Loucy (cell line): Measurements from ENCODE around the gene GPR52.

Experiments
- H2AFZ ChIP-seq: fragments of 200-600 bp; sonication (generic); 2 replicates; pipeline ENCODE4 v1.6.0; 2016; ENCODE audit warnings: antibody characterized with exemption, mild to moderate bottlenecking, low read length, moderate library complexity
- H3F3A ChIP-seq: fragments of 200-600 bp; 2 replicates; pipeline ENCODE4 v1.6.0; 2016; ENCODE audit warnings: antibody characterized with exemption, low read depth, mild to moderate bottlenecking
- H3K27me3 ChIP-seq: fragments of 200-600 bp; sonication (generic); 2 replicates; pipeline ENCODE4 v1.6.1; 2014; ENCODE audit warnings: low read length, mild to moderate bottlenecking; ENCODE audit not compliant: insufficient read depth, poor library complexity, severe bottlenecking
- H3K36me3 ChIP-seq: fragments of 200-600 bp; sonication (generic); 2 replicates; pipeline ENCODE4 v1.6.1; 2016; ENCODE audit warnings: low read length; ENCODE audit not compliant: insufficient read depth
- H3K4me1 ChIP-seq: fragments of 200-600 bp; sonication (generic); 2 replicates; pipeline ENCODE4 v1.5.1; 2014; ENCODE audit warnings: low read length, mild to moderate bottlenecking; ENCODE audit not compliant: insufficient read depth, poor library complexity, severe bottlenecking
- H3K4me2 ChIP-seq: fragments of 200-600 bp; sonication (generic); 2 replicates; pipeline ENCODE4 v1.6.0; 2014; ENCODE audit warnings: antibody characterized with exemption, low read length, low read depth, mild to moderate bottlenecking; ENCODE audit not compliant: poor library complexity, severe bottlenecking
- H3K4me3 ChIP-seq: fragments of 200-600 bp; sonication (generic); 2 replicates; pipeline ENCODE4 v1.5.1; 2014; ENCODE audit warnings: low read length, mild to moderate bottlenecking, mixed read lengths; ENCODE audit not compliant: poor library complexity, severe bottlenecking
- H3K79me2 ChIP-seq: fragments of 200-600 bp; sonication (generic); 2 replicates; pipeline ENCODE4 v1.6.1; 2014; ENCODE audit warnings: low read length; ENCODE audit not compliant: insufficient read depth
- H3K9ac ChIP-seq: fragments of 200-600 bp; sonication (generic); 2 replicates; pipeline ENCODE4 v1.6.0; 2014; ENCODE audit warnings: mild to moderate bottlenecking, low read depth, low read length, moderate library complexity; ENCODE audit not compliant: poor library complexity, severe bottlenecking
- H3K9me2 ChIP-seq: fragments of 200-600 bp; sonication (generic); replicated peaks from 2 replicates; pipeline ENCODE4 v1.6.1; 2016; ENCODE audit warnings: low read depth, low read length, mixed read lengths
- H3K9me3 ChIP-seq: fragments of 200-600 bp; sonication (generic); 2 replicates; pipeline ENCODE4 v1.6.1; 2014; ENCODE audit warnings: mild to moderate bottlenecking, antibody characterized with exemption, low read length, low read depth; ENCODE audit not compliant: insufficient read depth
- H4K20me1 ChIP-seq: fragments of 200-600 bp; sonication (generic); 2 replicates; pipeline ENCODE4 v1.6.0; 2014; ENCODE audit warnings: antibody characterized with exemption, low read length, mild to moderate bottlenecking; ENCODE audit not compliant: insufficient read depth, poor library complexity, severe bottlenecking
- CTCF ChIP-seq: fragments of 200-600 bp; sonication (generic); conservative IDR thresholded peaks from 2 replicates; pipeline ENCODE4 v1.5.1; 2014; ENCODE audit warnings: mild to moderate bottlenecking, antibody characterized with exemption, low read length
- EZH2phosphoT487 ChIP-seq: fragments of 200-600 bp; IDR thresholded peaks from 2 replicates; pipeline ENCODE4 v1.6.1; 2018; ENCODE audit warnings: antibody characterized with exemption, mild to moderate bottlenecking, moderate library complexity, borderline replicate concordance

Gene GPR52

GRCh38 chr1:174433451-174433850 lies 14.3 kb upstream of the GPR52 start:
- Histone ChIP-seq H3K36me3 (no peaks in the 10 kb centered on the region), H3K9me2 (no peaks in the 10 kb centered on the region), H3K9me3 (no peaks in the 10 kb centered on the region), H2AFZ (no peak overlapping the region), H3K4me1 (no peaks in the 10 kb centered on the region), H3K4me3 (no peak overlapping the region), H3K4me2 (no peak overlapping the region), H3K9ac (no peak overlapping the region), H3K79me2 (no peaks in the 10 kb centered on the region), H3F3A (no peaks in the 10 kb centered on the region), H4K20me1 (no peaks in the 10 kb centered on the region), H3K27me3 (no peaks in the 10 kb centered on the region)
- TF ChIP-seq CTCF (no peak), EZH2phosphoT487 (no peak)

GRCh38 chr1:174445351-174445750 lies 2.4 kb upstream of the GPR52 start:
- Histone ChIP-seq H3K27me3 (no peaks in the 10 kb centered on the region), H4K20me1 (no peaks in the 10 kb centered on the region), H2AFZ (no peak overlapping the region), H3K4me1 (no peaks in the 10 kb centered on the region), H3K4me2 (no peak overlapping the region), H3K79me2 (no peaks in the 10 kb centered on the region), H3K9me3 (no peaks in the 10 kb centered on the region), H3K9me2 (no peaks in the 10 kb centered on the region), H3K4me3 (no peak overlapping the region), H3K9ac (no peak overlapping the region), H3F3A (no peaks in the 10 kb centered on the region), H3K36me3 (peaks cover 5% of the 10 kb centered on the region; the same call in 1 of the 2 replicates)
- TF ChIP-seq CTCF (no peak), EZH2phosphoT487 (no peak)

- no peaks in the 10 kb centered on the region for H4K20me1 ChIP-seq
- H2AFZ ChIP-seq, result no peak overlapping the region
- no peak overlapping the region for H3K4me2 ChIP-seq
- H3K79me2 ChIP-seq, result no peaks in the 10 kb centered on the region
- TF ChIP-seq CTCF (no peak), EZH2phosphoT487 (no peak)
- H3K27me3 ChIP-seq, result no peaks in the 10 kb centered on the region
- H3F3A ChIP-seq, result no peaks in the 10 kb centered on the region
- H3K4me1 ChIP-seq, result no peaks in the 10 kb centered on the region
- no peak overlapping the region for H3K4me3 ChIP-seq
- H3K9me2 ChIP-seq, result no peaks in the 10 kb centered on the region
- peaks cover 5% of the 10 kb centered on the region; the same call in 1 of the 2 replicates for H3K36me3 ChIP-seq
- H3K9ac ChIP-seq, result no peak overlapping the region
- no peaks in the 10 kb centered on the region for H3K9me3 ChIP-seq
These were observed 1.9 kb upstream of the GPR52 start for GRCh38 chr1:174445817-174446216.
